Osteocyte (in vitro differentiated cells): Measurements from ENCODE around the gene ERGIC1. TPM values are rescaled to one million over a fixed set of nuclear protein-coding genes. Genes with fewer than 3 reads are reported as not detected.
A peak's percentile ranks its signal among the peaks of the same experiment; 100 is the strongest.

Experiments used
- DNase-seq: peaks from one replicate; pipeline ENCODE4 v3.0.0; 2021; ENCODE audit warnings: mixed read lengths; ENCODE audit not compliant: unreplicated experiment; ENCODE audit errors: extremely low spot score
- H3K27ac Mint-ChIP-seq: one replicate; pipeline ENCODE4 v1.8.0; 2021; ENCODE audit warnings: mild to moderate bottlenecking, mixed read lengths; ENCODE audit not compliant: unreplicated experiment
- H3K27me3 Mint-ChIP-seq: one replicate; pipeline ENCODE4 v1.8.0; 2021; ENCODE audit warnings: mixed read lengths; ENCODE audit not compliant: unreplicated experiment
- H3K36me3 Mint-ChIP-seq: one replicate; pipeline ENCODE4 v1.8.0; 2021; ENCODE audit warnings: mixed read lengths; ENCODE audit not compliant: unreplicated experiment
- H3K4me1 Mint-ChIP-seq: one replicate; pipeline ENCODE4 v1.8.0; 2021; ENCODE audit warnings: mixed read lengths; ENCODE audit not compliant: unreplicated experiment
- H3K4me3 Mint-ChIP-seq: one replicate; pipeline ENCODE4 v1.8.0; 2021; ENCODE audit warnings: mild to moderate bottlenecking, moderate library complexity, mixed read lengths; ENCODE audit not compliant: unreplicated experiment
- H3K9me3 Mint-ChIP-seq: one replicate; pipeline ENCODE4 v1.8.0; 2021; ENCODE audit warnings: mixed read lengths; ENCODE audit not compliant: unreplicated experiment
- total RNA-seq: library from RNA; stranded (reverse); gene quantifications from 2 replicates; pipeline ENCODE4 v1.2.1, GENCODE V29; 2021
- TF ChIP-seq, protein P1 (sequence below): fragments of 200-600 bp; sonication (generic); IDR thresholded peaks from 2 replicates; pipeline ENCODE4 v1.5.0; 2021; ENCODE audit warnings: antibody characterized with exemption, mild to moderate bottlenecking, moderate library complexity

ERGIC1 gene
- total RNA-seq, 1 donor from 2014 or later: 174 TPM

DNA sequence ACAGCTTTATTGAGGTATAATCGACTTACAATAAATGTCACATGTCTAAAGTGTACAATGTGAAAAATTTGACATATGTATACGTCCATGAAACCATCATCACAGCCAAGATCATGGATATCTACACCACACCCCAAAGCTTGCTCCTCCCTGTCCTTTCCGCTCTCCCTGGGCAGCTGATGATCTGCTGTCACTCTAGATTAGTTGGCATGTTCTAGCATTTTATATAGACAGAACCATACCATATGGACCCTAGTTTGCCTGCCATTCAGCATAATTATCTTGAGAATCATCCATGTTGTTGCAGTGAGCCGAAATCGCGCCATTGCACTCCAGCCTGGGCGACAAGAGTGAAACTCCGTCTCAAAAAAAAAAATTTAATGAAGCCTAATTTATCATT is 42.5 kb downstream of the ERGIC1 start:
- Mint-ChIP-seq H3K4me1 (peaks cover 45% of the 10 kb centered on the region), H3K4me3 (no peak overlapping the region), H3K27me3 (no peaks in the 10 kb centered on the region), H3K36me3 (peaks cover 2% of the 10 kb centered on the region), H3K9me3 (no peaks in the 10 kb centered on the region), H3K27ac (no peak overlapping the region)
- TF ChIP-seq, protein P1, sequence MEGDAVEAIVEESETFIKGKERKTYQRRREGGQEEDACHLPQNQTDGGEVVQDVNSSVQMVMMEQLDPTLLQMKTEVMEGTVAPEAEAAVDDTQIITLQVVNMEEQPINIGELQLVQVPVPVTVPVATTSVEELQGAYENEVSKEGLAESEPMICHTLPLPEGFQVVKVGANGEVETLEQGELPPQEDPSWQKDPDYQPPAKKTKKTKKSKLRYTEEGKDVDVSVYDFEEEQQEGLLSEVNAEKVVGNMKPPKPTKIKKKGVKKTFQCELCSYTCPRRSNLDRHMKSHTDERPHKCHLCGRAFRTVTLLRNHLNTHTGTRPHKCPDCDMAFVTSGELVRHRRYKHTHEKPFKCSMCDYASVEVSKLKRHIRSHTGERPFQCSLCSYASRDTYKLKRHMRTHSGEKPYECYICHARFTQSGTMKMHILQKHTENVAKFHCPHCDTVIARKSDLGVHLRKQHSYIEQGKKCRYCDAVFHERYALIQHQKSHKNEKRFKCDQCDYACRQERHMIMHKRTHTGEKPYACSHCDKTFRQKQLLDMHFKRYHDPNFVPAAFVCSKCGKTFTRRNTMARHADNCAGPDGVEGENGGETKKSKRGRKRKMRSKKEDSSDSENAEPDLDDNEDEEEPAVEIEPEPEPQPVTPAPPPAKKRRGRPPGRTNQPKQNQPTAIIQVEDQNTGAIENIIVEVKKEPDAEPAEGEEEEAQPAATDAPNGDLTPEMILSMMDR: no peak
- DNase-seq: no peak

DNA sequence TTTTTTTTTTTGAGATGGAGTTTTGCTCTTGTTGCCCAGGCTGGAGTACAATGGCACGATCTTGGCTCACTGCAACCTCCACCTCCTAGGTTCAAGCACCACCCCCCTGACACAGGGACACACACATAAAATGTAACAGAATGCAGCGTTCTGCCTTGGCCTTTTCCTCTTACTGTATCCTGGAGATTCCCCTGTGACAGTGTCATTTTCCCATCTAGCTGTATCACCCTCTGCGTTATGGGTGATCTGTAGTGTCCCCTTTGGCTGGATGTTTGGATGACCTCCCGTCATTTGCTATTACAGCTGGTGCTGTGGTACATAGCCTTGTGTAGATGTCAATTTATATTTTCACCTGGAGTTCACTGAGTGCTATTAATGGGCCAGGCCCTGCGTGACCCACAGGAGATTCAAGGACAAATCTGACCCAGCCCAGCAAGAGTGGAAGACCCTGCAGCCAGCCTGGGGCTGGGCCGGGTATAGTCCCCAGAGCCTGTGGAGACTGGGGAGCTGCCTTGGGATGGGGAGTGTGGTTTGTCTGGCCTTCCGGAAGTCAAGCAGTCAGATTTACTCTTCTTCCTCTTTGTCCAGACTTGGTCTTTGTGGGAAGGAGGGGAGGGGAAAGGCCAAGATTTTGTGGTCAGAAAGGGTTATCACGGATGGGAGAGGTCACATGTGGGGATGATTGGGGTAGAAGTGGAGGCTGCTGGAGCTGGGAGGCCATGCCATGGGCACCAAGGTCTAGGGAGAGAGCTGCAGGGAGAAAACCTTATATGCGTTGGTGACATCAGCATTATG is 43.6 kb downstream of the ERGIC1 start:
- peaks cover 2% of the 10 kb centered on the region for H3K36me3 Mint-ChIP-seq
- H3K4me3 Mint-ChIP-seq: no peak overlapping the region
- TF ChIP-seq, protein P1: no peak
- no peak for DNase-seq
- no peaks in the 10 kb centered on the region for H3K27me3 Mint-ChIP-seq
- peaks cover 51% of the 10 kb centered on the region for H3K4me1 Mint-ChIP-seq
- no peaks in the 10 kb centered on the region for H3K9me3 Mint-ChIP-seq
- peak overlapping the region; percentile 73 for H3K27ac Mint-ChIP-seq

DNA sequence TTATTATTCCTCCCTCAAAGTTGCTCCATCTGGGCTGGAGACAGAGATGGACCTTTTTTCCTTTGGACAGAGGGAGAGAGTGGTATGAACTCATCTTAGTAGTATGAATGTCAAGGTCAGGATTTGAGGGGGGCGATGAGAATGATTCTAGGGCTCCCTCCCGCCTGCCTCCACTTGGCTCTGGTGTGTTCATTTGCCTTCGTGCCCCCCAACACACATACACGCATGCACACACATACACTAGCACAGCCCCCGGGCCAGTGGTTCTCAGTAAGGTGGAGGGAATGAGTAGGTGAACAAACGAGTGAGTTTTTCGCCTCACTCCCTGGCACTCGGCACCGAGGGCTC is 44.5 kb downstream of the ERGIC1 start:
- Mint-ChIP-seq H3K4me3 (no peak overlapping the region), H3K9me3 (peaks cover 5% of the 10 kb centered on the region), H3K4me1 (peaks cover 51% of the 10 kb centered on the region), H3K27me3 (no peaks in the 10 kb centered on the region), H3K27ac (peak overlapping the region; percentile 94), H3K36me3 (peaks cover 9% of the 10 kb centered on the region)
- TF ChIP-seq, protein P1: no peak
- DNase-seq: no peak

DNA sequence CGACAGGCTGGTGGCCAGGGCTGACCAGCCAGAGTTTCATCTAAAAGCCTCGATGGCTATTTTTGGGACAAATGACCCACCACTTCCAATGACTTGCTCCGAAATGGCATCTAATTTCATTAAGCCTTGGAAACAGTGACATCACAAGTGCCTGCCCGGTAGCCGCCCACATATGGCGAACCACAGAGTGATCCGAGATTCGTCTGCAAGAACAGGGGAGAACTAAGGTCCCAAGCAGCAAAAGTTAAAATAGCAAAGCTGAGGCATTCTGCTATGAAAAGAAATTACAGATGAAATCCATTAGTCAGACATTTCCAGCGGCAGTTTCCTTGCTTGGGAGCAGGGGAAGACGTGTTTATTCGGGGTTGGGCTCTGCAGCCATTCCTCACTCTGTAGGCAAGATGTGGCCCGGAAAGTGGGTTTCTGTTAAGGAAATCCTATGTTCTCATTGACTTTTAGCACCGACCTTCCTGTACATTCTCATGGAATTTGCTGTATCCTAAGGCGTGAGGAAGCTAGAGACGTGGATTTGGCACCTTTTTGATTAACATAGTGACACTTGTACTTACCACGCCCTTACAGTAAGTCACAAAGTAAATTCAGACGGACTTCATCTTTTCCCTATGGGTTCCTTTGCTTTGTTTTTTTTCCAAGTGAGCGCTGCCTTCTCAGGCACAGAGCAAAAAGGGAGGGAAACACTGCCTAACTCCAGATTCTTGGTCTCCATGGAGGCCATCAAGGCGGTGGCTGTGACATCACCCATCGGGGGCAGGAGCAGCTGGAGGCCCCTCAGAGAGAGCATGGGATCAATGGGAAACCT is 45.1 kb downstream of the ERGIC1 start:
- H3K27ac Mint-ChIP-seq: peak overlapping the region; percentile 94
- no peaks in the 10 kb centered on the region for H3K27me3 Mint-ChIP-seq
- TF ChIP-seq, protein P1: no peak
- peak overlapping the region; percentile 38 for H3K4me3 Mint-ChIP-seq
- peaks cover 12% of the 10 kb centered on the region for H3K36me3 Mint-ChIP-seq
- H3K9me3 Mint-ChIP-seq: peaks cover 5% of the 10 kb centered on the region
- no peak for DNase-seq
- peaks cover 53% of the 10 kb centered on the region for H3K4me1 Mint-ChIP-seq
